ENCODE data around the gene MARS1. TPM values are rescaled to one million over a fixed set of nuclear protein-coding genes. Genes with fewer than 3 reads are reported as not detected.

MARS1 gene
- polyA plus RNA-seq, 6 donors from 2014 or later = 53.1 to 78.7 (median 63.0) TPM

- Mint-ChIP-seq H3K27me3 (no peaks in the 10 kb centered on the region), H3K27ac (peak within 1 kb of the TSS; percentile 99 to 100 (median 100)), H3K9me3 (no peaks in the 10 kb centered on the region), H3K4me3 (peak within 1 kb of the TSS; percentile 93 to 100 (median 99)), H3K36me3 (peaks cover 0 to 9% of the 10 kb centered on the region in 2 donors), H3K4me1 (peaks cover 43 to 64% (median 63%) of the 10 kb centered on the region in 3 donors)
- ATAC-seq (ENCODE audit: low read depth in 2 of 2) (peak; percentile 71 to 73), DNase-seq (peak; percentile 100)
Observed at GRCh38 chr12:57520053-57520818, 32.4 kb downstream of the MARS1 start, which contains the start of gene DDIT3. TSS of gene DDIT3 (minus strand) at chr12:57520514. CDS start at chr12:57517406, 3,108 bp downstream.

GRCh38 chr12:57521525-57522010 lies 33.7 kb downstream of the MARS1 start:
- Mint-ChIP-seq H3K4me1 (peaks cover 49 to 67% (median 65%) of the 10 kb centered on the region in 3 donors), H3K9me3 (no peaks in the 10 kb centered on the region), H3K4me3 (peak overlapping the region; percentile 93 to 99 (median 98)), H3K36me3 (peaks cover 0 to 9% of the 10 kb centered on the region in 2 donors), H3K27ac (peak overlapping the region; percentile 99 to 100 (median 100)), H3K27me3 (no peaks in the 10 kb centered on the region)
- ATAC-seq (ENCODE audit: low read depth in 2 of 2) (no peak), DNase-seq (no peak)

GRCh38 chr12:57522011-57522886 lies 34.4 kb downstream of the MARS1 start, which contains the start of gene MBD6:
TSS of gene MBD6 (plus strand) at chr12:57522824. CDS start at chr12:57524304, 1,480 bp downstream.
- no peaks in the 10 kb centered on the region for H3K27me3 Mint-ChIP-seq
- peak; percentile 94 for DNase-seq
- H3K9me3 Mint-ChIP-seq = no peaks in the 10 kb centered on the region
- H3K4me1 Mint-ChIP-seq = peaks cover 49 to 67% (median 67%) of the 10 kb centered on the region in 3 donors
- peak; percentile 32 to 38 for ATAC-seq (ENCODE audit: low read depth in 2 of 2)
- peak within 1 kb of the TSS; percentile 93 to 99 (median 98) for H3K4me3 Mint-ChIP-seq
- H3K36me3 Mint-ChIP-seq = peaks cover 0 to 4% of the 10 kb centered on the region in 2 donors
- peak within 1 kb of the TSS; percentile 99 to 100 (median 100) for H3K27ac Mint-ChIP-seq

GRCh38 chr12:57522887-57523705 lies 35.2 kb downstream of the MARS1 start:
- H3K9me3 Mint-ChIP-seq = no peaks in the 10 kb centered on the region
- no peaks in the 10 kb centered on the region for H3K27me3 Mint-ChIP-seq
- DNase-seq = no peak
- H3K27ac Mint-ChIP-seq = peak overlapping the region; percentile 54 to 100 (median 94)
- peak; percentile 1 to 2 for ATAC-seq (ENCODE audit: low read depth in 2 of 2)
- H3K4me1 Mint-ChIP-seq = peaks cover 49 to 63% (median 59%) of the 10 kb centered on the region in 3 donors
- H3K4me3 Mint-ChIP-seq = peak overlapping the region; percentile 90 to 97 (median 96)
- no peaks in the 10 kb centered on the region for H3K36me3 Mint-ChIP-seq

- peaks cover 40 to 54% (median 50%) of the 10 kb centered on the region in 3 donors for H3K4me1 Mint-ChIP-seq
- DNase-seq (no peak), ATAC-seq (ENCODE audit: low read depth in 2 of 2) (no peak)
- H3K9me3 Mint-ChIP-seq = no peaks in the 10 kb centered on the region
- no peaks in the 10 kb centered on the region for H3K27me3 Mint-ChIP-seq
- peak overlapping the region; percentile 83 to 100 (median 94) for H3K27ac Mint-ChIP-seq
- peak overlapping the region; percentile 90 to 97 (median 96) for H3K4me3 Mint-ChIP-seq
- no peaks in the 10 kb centered on the region for H3K36me3 Mint-ChIP-seq
Observed at GRCh38 chr12:57523706-57524614, 36.1 kb downstream of the MARS1 start.

GRCh38 chr12:57524814-57525614 lies 37.1 kb downstream of the MARS1 start:
- H3K4me1 Mint-ChIP-seq = peaks cover 39 to 46% (median 41%) of the 10 kb centered on the region in 3 donors
- H3K36me3 Mint-ChIP-seq = no peaks in the 10 kb centered on the region
- no peaks in the 10 kb centered on the region for H3K9me3 Mint-ChIP-seq
- H3K27me3 Mint-ChIP-seq = no peaks in the 10 kb centered on the region
- ATAC-seq (ENCODE audit: low read depth in 2 of 2) (no peak), DNase-seq (no peak)
- H3K27ac Mint-ChIP-seq = peak overlapping the region in 4 of 6 donors; percentile 7 to 100 (median 73)
- peak overlapping the region in 7 of 8 donors; percentile 53 to 97 (median 92) for H3K4me3 Mint-ChIP-seq

- ATAC-seq (ENCODE audit: low read depth in 2 of 2) (no peak), DNase-seq (no peak)
- Mint-ChIP-seq H3K27ac (peak overlapping the region in 3 of 6 donors; percentile 47 to 85 (median 74)), H3K4me1 (peaks cover 32 to 43% (median 36%) of the 10 kb centered on the region in 3 donors), H3K27me3 (no peaks in the 10 kb centered on the region), H3K36me3 (no peaks in the 10 kb centered on the region), H3K4me3 (peak overlapping the region in 4 of 8 donors; percentile 53 to 96 (median 73)), H3K9me3 (no peaks in the 10 kb centered on the region)
Observed at GRCh38 chr12:57525615-57526383, 37.9 kb downstream of the MARS1 start.

- Mint-ChIP-seq H3K4me1 (peaks cover 28 to 35% (median 33%) of the 10 kb centered on the region in 3 donors), H3K27me3 (no peaks in the 10 kb centered on the region), H3K9me3 (no peaks in the 10 kb centered on the region), H3K4me3 (no peak overlapping the region), H3K36me3 (no peaks in the 10 kb centered on the region), H3K27ac (peak overlapping the region in 2 of 6 donors; percentile 83 to 85)
- no peak for DNase-seq
- no peak for ATAC-seq (ENCODE audit: low read depth in 2 of 2)
Observed at GRCh38 chr12:57526477-57527126, 38.7 kb downstream of the MARS1 start.

GRCh38 chr12:57527184-57527583 lies 39.3 kb downstream of the MARS1 start:
- Mint-ChIP-seq H3K27ac (peak overlapping the region in 2 of 6 donors; percentile 20 to 74), H3K4me3 (no peak overlapping the region)
- DNase-seq = no peak

GRCh38 chr12:57528176-57528575 lies 40.3 kb downstream of the MARS1 start:
- H3K9me3 Mint-ChIP-seq = no peaks in the 10 kb centered on the region
- no peaks in the 10 kb centered on the region for H3K27me3 Mint-ChIP-seq
- peak overlapping the region in 1 of 8 donors; percentile 25 for H3K4me3 Mint-ChIP-seq
- H3K4me1 Mint-ChIP-seq = peaks cover 24 to 26% (median 24%) of the 10 kb centered on the region in 3 donors
- ATAC-seq (ENCODE audit: low read depth in 2 of 2) (no peak), DNase-seq (no peak)
- H3K36me3 Mint-ChIP-seq = peaks cover 0 to 9% of the 10 kb centered on the region in 2 donors
- peak overlapping the region in 1 of 6 donors; percentile 29 for H3K27ac Mint-ChIP-seq

More at GRCh38 chr12:57527184-57527583, 39.3 kb downstream of the MARS1 start:
- Mint-ChIP-seq H3K36me3 (no peaks in the 10 kb centered on the region), H3K9me3 (no peaks in the 10 kb centered on the region), H3K27me3 (no peaks in the 10 kb centered on the region), H3K4me1 (peaks cover 26 to 29% (median 27%) of the 10 kb centered on the region in 3 donors)
- ATAC-seq (ENCODE audit: low read depth in 2 of 2) = no peak
